ENCODE results near the gene EGF. TPM values are rescaled to one million over a fixed set of nuclear protein-coding genes. Genes with fewer than 3 reads are reported as not detected.

EGF gene
- total RNA-seq, 1 experiment from 2014 or later, result not detected

GRCh38 chr4:109886303-109886702 lies 26.4 kb upstream of the EGF start:
- DNase-seq (ENCODE audit: low read depth, low spot score), result no peak
- Histone ChIP-seq H3K27ac (ENCODE audit: low read length) (no peak overlapping the region), H3K36me3 (ENCODE audit: control insufficient read depth, insufficient read depth, low read length) (no peaks in the 10 kb centered on the region), H3K9me3 (ENCODE audit: control insufficient read depth, insufficient read depth, low read depth, low read length) (no peaks in the 10 kb centered on the region), H3K27me3 (ENCODE audit: control insufficient read depth, insufficient read depth, low read length) (no peaks in the 10 kb centered on the region), H3K4me3 (ENCODE audit: low read depth in 2 of 2, low read length in 2 of 2) (no peak overlapping the region), H3K4me1 (ENCODE audit: control insufficient read depth, insufficient read depth, low read length) (no peaks in the 10 kb centered on the region)
- POLR2A ChIA-PET, result no interaction called here
- TF ChIP-seq, protein P1, sequence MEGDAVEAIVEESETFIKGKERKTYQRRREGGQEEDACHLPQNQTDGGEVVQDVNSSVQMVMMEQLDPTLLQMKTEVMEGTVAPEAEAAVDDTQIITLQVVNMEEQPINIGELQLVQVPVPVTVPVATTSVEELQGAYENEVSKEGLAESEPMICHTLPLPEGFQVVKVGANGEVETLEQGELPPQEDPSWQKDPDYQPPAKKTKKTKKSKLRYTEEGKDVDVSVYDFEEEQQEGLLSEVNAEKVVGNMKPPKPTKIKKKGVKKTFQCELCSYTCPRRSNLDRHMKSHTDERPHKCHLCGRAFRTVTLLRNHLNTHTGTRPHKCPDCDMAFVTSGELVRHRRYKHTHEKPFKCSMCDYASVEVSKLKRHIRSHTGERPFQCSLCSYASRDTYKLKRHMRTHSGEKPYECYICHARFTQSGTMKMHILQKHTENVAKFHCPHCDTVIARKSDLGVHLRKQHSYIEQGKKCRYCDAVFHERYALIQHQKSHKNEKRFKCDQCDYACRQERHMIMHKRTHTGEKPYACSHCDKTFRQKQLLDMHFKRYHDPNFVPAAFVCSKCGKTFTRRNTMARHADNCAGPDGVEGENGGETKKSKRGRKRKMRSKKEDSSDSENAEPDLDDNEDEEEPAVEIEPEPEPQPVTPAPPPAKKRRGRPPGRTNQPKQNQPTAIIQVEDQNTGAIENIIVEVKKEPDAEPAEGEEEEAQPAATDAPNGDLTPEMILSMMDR (IDR thresholded peaks at IDR 0.05), result no peak
- TF ChIP-seq TCF7L2 (IDR thresholded peaks at IDR 0.05; ENCODE audit: low read depth, low read length), result no peak
- TF ChIP-seq POLR2AphosphoS5 (IDR thresholded peaks at IDR 0.05; ENCODE audit: low read depth, low read length), result no peak
- TF ChIP-seq SIN3A (IDR thresholded peaks at IDR 0.05; ENCODE audit: borderline replicate concordance, insufficient read depth, low read depth, low read length), result no peak
- TF ChIP-seq, protein P2, sequence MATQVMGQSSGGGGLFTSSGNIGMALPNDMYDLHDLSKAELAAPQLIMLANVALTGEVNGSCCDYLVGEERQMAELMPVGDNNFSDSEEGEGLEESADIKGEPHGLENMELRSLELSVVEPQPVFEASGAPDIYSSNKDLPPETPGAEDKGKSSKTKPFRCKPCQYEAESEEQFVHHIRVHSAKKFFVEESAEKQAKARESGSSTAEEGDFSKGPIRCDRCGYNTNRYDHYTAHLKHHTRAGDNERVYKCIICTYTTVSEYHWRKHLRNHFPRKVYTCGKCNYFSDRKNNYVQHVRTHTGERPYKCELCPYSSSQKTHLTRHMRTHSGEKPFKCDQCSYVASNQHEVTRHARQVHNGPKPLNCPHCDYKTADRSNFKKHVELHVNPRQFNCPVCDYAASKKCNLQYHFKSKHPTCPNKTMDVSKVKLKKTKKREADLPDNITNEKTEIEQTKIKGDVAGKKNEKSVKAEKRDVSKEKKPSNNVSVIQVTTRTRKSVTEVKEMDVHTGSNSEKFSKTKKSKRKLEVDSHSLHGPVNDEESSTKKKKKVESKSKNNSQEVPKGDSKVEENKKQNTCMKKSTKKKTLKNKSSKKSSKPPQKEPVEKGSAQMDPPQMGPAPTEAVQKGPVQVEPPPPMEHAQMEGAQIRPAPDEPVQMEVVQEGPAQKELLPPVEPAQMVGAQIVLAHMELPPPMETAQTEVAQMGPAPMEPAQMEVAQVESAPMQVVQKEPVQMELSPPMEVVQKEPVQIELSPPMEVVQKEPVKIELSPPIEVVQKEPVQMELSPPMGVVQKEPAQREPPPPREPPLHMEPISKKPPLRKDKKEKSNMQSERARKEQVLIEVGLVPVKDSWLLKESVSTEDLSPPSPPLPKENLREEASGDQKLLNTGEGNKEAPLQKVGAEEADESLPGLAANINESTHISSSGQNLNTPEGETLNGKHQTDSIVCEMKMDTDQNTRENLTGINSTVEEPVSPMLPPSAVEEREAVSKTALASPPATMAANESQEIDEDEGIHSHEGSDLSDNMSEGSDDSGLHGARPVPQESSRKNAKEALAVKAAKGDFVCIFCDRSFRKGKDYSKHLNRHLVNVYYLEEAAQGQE (IDR thresholded peaks at IDR 0.05; ENCODE audit: insufficient read depth in 1 of 2, low read depth in 2 of 2, low read length in 1 of 2), result no peak
- intact Hi-C loops (cut with micrococcal nuclease; ENCODE audit: unreplicated experiment) (no loop called here), in situ Hi-C loops (cut with HindIII; ENCODE audit: low pct_unique_long_range_greater_than_20kb, low sequenced_read_pairs) (no loop called here)
- no TSS peak for BruUV-seq (replicated peaks)
- ATAC-seq, result no peak
- CTCF ChIA-PET, result no interaction called here

DNA sequence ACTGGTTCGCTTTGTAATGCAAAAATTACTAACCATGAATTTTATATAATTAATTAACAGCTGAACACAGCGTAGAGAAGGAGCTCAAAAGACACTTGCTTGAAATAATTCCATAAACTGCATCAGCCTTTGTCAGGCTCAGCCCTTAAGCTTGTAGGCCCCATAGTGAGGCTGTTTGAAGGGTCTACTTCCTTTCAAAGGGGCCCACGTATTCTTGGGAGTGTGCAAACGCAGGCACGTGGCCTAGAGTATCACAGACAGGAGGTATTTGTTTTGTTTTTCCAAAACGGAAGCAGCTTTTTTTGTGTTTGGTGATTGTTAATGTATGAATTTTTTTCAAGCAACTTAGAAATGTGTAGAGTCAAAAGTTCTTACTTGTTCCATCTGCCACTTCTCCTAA lies 25.6 kb upstream of the EGF start:
- no peak overlapping the region for H3K27ac ChIP-seq (ENCODE audit: low read length)
- DNase-seq (ENCODE audit: low read depth, low spot score), result no peak
- ChIA-PET CTCF (no interaction called here), POLR2A (no interaction called here)
- H3K36me3 ChIP-seq (ENCODE audit: control insufficient read depth, insufficient read depth, low read length), result no peaks in the 10 kb centered on the region
- no peaks in the 10 kb centered on the region for H3K9me3 ChIP-seq (ENCODE audit: control insufficient read depth, insufficient read depth, low read depth, low read length)
- in situ Hi-C loops (cut with HindIII; ENCODE audit: low pct_unique_long_range_greater_than_20kb, low sequenced_read_pairs), result no loop called here
- no peaks in the 10 kb centered on the region for H3K4me1 ChIP-seq (ENCODE audit: control insufficient read depth, insufficient read depth, low read length)
- no peak overlapping the region for H3K4me3 ChIP-seq (ENCODE audit: low read depth in 2 of 2, low read length in 2 of 2)
- BruUV-seq (replicated peaks), result no TSS peak
- no peak for TF ChIP-seq SIN3A (IDR thresholded peaks at IDR 0.05; ENCODE audit: borderline replicate concordance, insufficient read depth, low read depth, low read length)
- TF ChIP-seq, protein P1 (IDR thresholded peaks at IDR 0.05), result no peak
- TF ChIP-seq POLR2AphosphoS5 (IDR thresholded peaks at IDR 0.05; ENCODE audit: low read depth, low read length), result no peak
- TF ChIP-seq, protein P2 (IDR thresholded peaks at IDR 0.05; ENCODE audit: insufficient read depth in 1 of 2, low read depth in 2 of 2, low read length in 1 of 2), result no peak
- TF ChIP-seq TCF7L2 (IDR thresholded peaks at IDR 0.05; ENCODE audit: low read depth, low read length), result no peak
- H3K27me3 ChIP-seq (ENCODE audit: control insufficient read depth, insufficient read depth, low read length), result no peaks in the 10 kb centered on the region
- no peak for ATAC-seq
- intact Hi-C loops (cut with micrococcal nuclease; ENCODE audit: unreplicated experiment), result no loop called here
